ENCODE data around the gene DDX60. TPM values are rescaled to one million over a fixed set of nuclear protein-coding genes. Genes with fewer than 3 reads are reported as not detected.
"Not testable (repeated sequence)": the region's sequence is repeated elsewhere in the genome, so short reads cannot be mapped to it uniquely, and the experiment has no call there.

DDX60 gene
- total RNA-seq, 1 donor from 2014 or later: 17.9 TPM

- Mint-ChIP-seq H3K27me3 (no peaks in the 10 kb centered on the region), H3K36me3 (ENCODE audit: low read depth) (peaks cover 42% of the 10 kb centered on the region), H3K4me1 (no peaks in the 10 kb centered on the region), H3K27ac (no peak overlapping the region), H3K9me3 (no peaks in the 10 kb centered on the region), H3K4me3 (no peak overlapping the region)
- ChIA-PET CTCF (interaction anchor here (0.7 kb wide), 1 partner anchor 25 kb away, joined by 4 read pairs; no protein-coding TSS in a partner anchor), POLR2A (no interaction called here)
- intact Hi-C loops (cut with micrococcal nuclease): loop anchor here (10.0 kb wide), 2 partner anchors 905 to 1715 kb away; partner anchors contain the start of gene MFAP3L
- ATAC-seq (ENCODE audit: low read depth) (no peak), DNase-seq (no peak)
- no peak for TF ChIP-seq CTCF (IDR thresholded peaks at IDR 0.05)
Measured at GRCh38 chr4:168309781-168310180, 8.8 kb downstream of the DDX60 start.

GRCh38 chr4:168308912-168309311 is 9.6 kb downstream of the DDX60 start:
- DNase-seq (no peak), ATAC-seq (ENCODE audit: low read depth) (no peak)
- ChIA-PET POLR2A (no interaction called here), CTCF (no interaction called here)
- TF ChIP-seq CTCF (IDR thresholded peaks at IDR 0.05): no peak
- H3K27me3 Mint-ChIP-seq: no peaks in the 10 kb centered on the region
- no peak overlapping the region for H3K27ac Mint-ChIP-seq
- no peak overlapping the region for H3K4me3 Mint-ChIP-seq
- no peaks in the 10 kb centered on the region for H3K9me3 Mint-ChIP-seq
- H3K36me3 Mint-ChIP-seq (ENCODE audit: low read depth): peaks cover 48% of the 10 kb centered on the region
- H3K4me1 Mint-ChIP-seq: no peaks in the 10 kb centered on the region
- intact Hi-C loops (cut with micrococcal nuclease): no loop called here

- H3K27ac Mint-ChIP-seq: no peak overlapping the region
- CTCF ChIA-PET: no interaction called here
- H3K27me3 Mint-ChIP-seq: no peaks in the 10 kb centered on the region
- ATAC-seq (ENCODE audit: low read depth): no peak
- H3K9me3 Mint-ChIP-seq: no peaks in the 10 kb centered on the region
- intact Hi-C loops (cut with micrococcal nuclease): no loop called here
- POLR2A ChIA-PET: no interaction called here
- peaks cover 54% of the 10 kb centered on the region for H3K36me3 Mint-ChIP-seq (ENCODE audit: low read depth)
- no peaks in the 10 kb centered on the region for H3K4me1 Mint-ChIP-seq
- H3K4me3 Mint-ChIP-seq: no peak overlapping the region
- TF ChIP-seq CTCF (IDR thresholded peaks at IDR 0.05): no peak
- no peak for DNase-seq
Measured at GRCh38 chr4:168306476-168306875, 12.1 kb downstream of the DDX60 start.

- ChIA-PET CTCF (no interaction called here), POLR2A (no interaction called here)
- ATAC-seq (ENCODE audit: low read depth): no peak
- H3K4me1 Mint-ChIP-seq: no peaks in the 10 kb centered on the region
- H3K9me3 Mint-ChIP-seq: no peaks in the 10 kb centered on the region
- H3K27ac Mint-ChIP-seq: no peak overlapping the region
- H3K4me3 Mint-ChIP-seq: no peak overlapping the region
- no peak for TF ChIP-seq CTCF (IDR thresholded peaks at IDR 0.05)
- DNase-seq: no peak
- intact Hi-C loops (cut with micrococcal nuclease): no loop called here
- H3K27me3 Mint-ChIP-seq: no peaks in the 10 kb centered on the region
- H3K36me3 Mint-ChIP-seq (ENCODE audit: low read depth): peaks cover 60% of the 10 kb centered on the region
Measured at GRCh38 chr4:168304744-168305459, 13.7 kb downstream of the DDX60 start.

- intact Hi-C loops (cut with micrococcal nuclease); H3K27ac Mint-ChIP-seq; H3K27me3 Mint-ChIP-seq; ATAC-seq (ENCODE audit: low read depth); H3K4me3 Mint-ChIP-seq; CTCF ChIA-PET; H3K9me3 Mint-ChIP-seq; H3K4me1 Mint-ChIP-seq; DNase-seq; POLR2A ChIA-PET: not testable (repeated sequence)
- peaks cover 57% of the 10 kb centered on the region for H3K36me3 Mint-ChIP-seq (ENCODE audit: low read depth)
Measured at GRCh38 chr4:168303430-168303829, 15.1 kb downstream of the DDX60 start.

All from activated B cell treated with CpG ODN at 0.5 μM for 24 hours (primary cell).